Memory B cell (primary cell): ENCODE data around the gene SIGLEC8.
"Not testable (repeated sequence)": the region's sequence is repeated elsewhere in the genome, so short reads cannot be mapped to it uniquely, and the experiment has no call there.

ENCODE experiments used
- ATAC-seq: fragments of 150-1000 bp; cut with Tn5 transposase; 2 replicates; pipeline ENCODE4 v1.10.0; 2021; ENCODE audit warnings: low read depth, mild to moderate bottlenecking, moderate library complexity
- DNase-seq, 2 donors: peaks; one replicate each; pipeline ENCODE4 v3.0.0; 2022; ENCODE audit warnings: low spot score in 2 of 2
- H3K27ac Mint-ChIP-seq: one replicate; pipeline ENCODE4 v1.8.0; 2022; ENCODE audit warnings: mild to moderate bottlenecking, moderate library complexity, mixed read lengths
- H3K27me3 Mint-ChIP-seq: one replicate; pipeline ENCODE4 v1.8.0; 2022; ENCODE audit warnings: mixed read lengths
- H3K36me3 Mint-ChIP-seq: one replicate; pipeline ENCODE4 v1.8.0; 2022; ENCODE audit warnings: mild to moderate bottlenecking, mixed read lengths
- H3K4me1 Mint-ChIP-seq: one replicate; pipeline ENCODE4 v1.8.0; 2022; ENCODE audit warnings: mixed read lengths
- H3K4me3 Mint-ChIP-seq: one replicate; pipeline ENCODE4 v1.8.0; 2022; ENCODE audit warnings: mild to moderate bottlenecking, moderate library complexity, mixed read lengths
- H3K9me3 Mint-ChIP-seq: one replicate; pipeline ENCODE4 v1.8.0; 2022; ENCODE audit warnings: mixed read lengths

SIGLEC8 gene

GRCh38 chr19:51417810-51418157 is 40.5 kb downstream of the SIGLEC8 start:
- Mint-ChIP-seq H3K27ac (peak overlapping the region; percentile 91), H3K36me3 (peaks cover 15% of the 10 kb centered on the region)

DNA sequence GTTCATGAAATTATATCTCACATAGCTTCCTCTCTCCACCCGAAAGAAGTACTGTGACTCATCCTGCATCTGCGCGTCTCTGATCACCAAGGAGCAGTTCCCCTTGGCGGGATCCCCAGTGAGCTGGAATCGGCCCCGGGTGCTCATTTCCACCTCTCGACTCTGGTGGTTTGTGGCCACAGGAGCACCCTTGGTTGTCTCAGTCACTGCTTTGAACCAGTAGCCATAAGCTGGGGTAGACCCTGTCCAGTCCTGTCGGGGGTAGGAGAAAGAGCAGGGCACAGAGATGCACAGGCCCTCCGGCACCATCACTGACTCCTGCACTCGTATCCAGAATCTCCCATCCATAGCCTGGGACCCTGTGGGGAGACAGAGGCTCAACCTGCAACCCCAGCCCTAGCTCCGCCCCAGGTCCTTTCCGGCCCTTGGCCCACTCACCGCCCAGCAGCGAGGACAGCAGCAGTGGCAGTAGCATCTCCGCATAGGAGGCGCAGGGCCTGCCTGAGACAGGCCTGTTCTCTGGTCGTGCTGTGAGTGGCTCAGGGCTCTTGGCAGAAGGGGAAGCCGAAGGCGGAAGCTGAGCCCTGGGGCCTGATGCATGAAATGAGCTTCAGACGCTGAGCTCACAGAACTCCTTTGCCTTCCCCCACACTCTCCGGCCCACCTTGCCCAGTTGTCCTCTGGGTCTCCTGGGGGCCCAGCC is 41.0 kb downstream of the SIGLEC8 start, which contains the start of gene SIGLEC10:
Gene SIGLEC10 (minus strand): TSS at position 536 of the 703 bp plus-strand sequence. CDS start 61 bp downstream, at position 475.
- Mint-ChIP-seq H3K27me3 (no peaks in the 10 kb centered on the region), H3K36me3 (peaks cover 16% of the 10 kb centered on the region), H3K4me3 (peak within 1 kb of the TSS; percentile 95), H3K9me3 (no peaks in the 10 kb centered on the region), H3K27ac (peak within 1 kb of the TSS; percentile 91), H3K4me1 (peaks cover 21% of the 10 kb centered on the region)
- ATAC-seq, result peak; percentile 94
- DNase-seq, result peak; percentile 71 to 77

More at GRCh38 chr19:51417810-51418157, 40.5 kb downstream of the SIGLEC8 start:
- DNase-seq (no peak), ATAC-seq (peak; percentile 60)
- H3K9me3 Mint-ChIP-seq, result no peaks in the 10 kb centered on the region
- H3K4me3 Mint-ChIP-seq, result peak overlapping the region; percentile 95
- H3K4me1 Mint-ChIP-seq, result peaks cover 21% of the 10 kb centered on the region
- no peaks in the 10 kb centered on the region for H3K27me3 Mint-ChIP-seq

- DNase-seq, H3K27me3 Mint-ChIP-seq, ATAC-seq, H3K9me3 Mint-ChIP-seq: not testable (repeated sequence)
- peak overlapping the region; percentile 95 for H3K4me3 Mint-ChIP-seq
- peaks cover 19% of the 10 kb centered on the region for H3K36me3 Mint-ChIP-seq
- H3K27ac Mint-ChIP-seq, result peak overlapping the region; percentile 74
- peaks cover 22% of the 10 kb centered on the region for H3K4me1 Mint-ChIP-seq
These were observed 41.8 kb downstream of the SIGLEC8 start for GRCh38 chr19:51416422-51416821.

GRCh38 chr19:51415187-51415586 is 43.1 kb downstream of the SIGLEC8 start:
- H3K4me3 Mint-ChIP-seq, result no peak overlapping the region
- no peaks in the 10 kb centered on the region for H3K27me3 Mint-ChIP-seq
- H3K9me3 Mint-ChIP-seq, result no peaks in the 10 kb centered on the region
- H3K36me3 Mint-ChIP-seq, result peaks cover 24% of the 10 kb centered on the region
- H3K27ac Mint-ChIP-seq, result no peak overlapping the region
- no peak for DNase-seq
- H3K4me1 Mint-ChIP-seq, result peaks cover 22% of the 10 kb centered on the region
- no peak for ATAC-seq

- DNase-seq (no peak), ATAC-seq (no peak)
- H3K4me1 Mint-ChIP-seq, result peaks cover 24% of the 10 kb centered on the region
- no peaks in the 10 kb centered on the region for H3K27me3 Mint-ChIP-seq
- no peaks in the 10 kb centered on the region for H3K9me3 Mint-ChIP-seq
- H3K27ac Mint-ChIP-seq, result no peak overlapping the region
- peaks cover 24% of the 10 kb centered on the region for H3K36me3 Mint-ChIP-seq
- no peak overlapping the region for H3K4me3 Mint-ChIP-seq
These were observed 47.1 kb downstream of the SIGLEC8 start for GRCh38 chr19:51410950-51411748.

DNA sequence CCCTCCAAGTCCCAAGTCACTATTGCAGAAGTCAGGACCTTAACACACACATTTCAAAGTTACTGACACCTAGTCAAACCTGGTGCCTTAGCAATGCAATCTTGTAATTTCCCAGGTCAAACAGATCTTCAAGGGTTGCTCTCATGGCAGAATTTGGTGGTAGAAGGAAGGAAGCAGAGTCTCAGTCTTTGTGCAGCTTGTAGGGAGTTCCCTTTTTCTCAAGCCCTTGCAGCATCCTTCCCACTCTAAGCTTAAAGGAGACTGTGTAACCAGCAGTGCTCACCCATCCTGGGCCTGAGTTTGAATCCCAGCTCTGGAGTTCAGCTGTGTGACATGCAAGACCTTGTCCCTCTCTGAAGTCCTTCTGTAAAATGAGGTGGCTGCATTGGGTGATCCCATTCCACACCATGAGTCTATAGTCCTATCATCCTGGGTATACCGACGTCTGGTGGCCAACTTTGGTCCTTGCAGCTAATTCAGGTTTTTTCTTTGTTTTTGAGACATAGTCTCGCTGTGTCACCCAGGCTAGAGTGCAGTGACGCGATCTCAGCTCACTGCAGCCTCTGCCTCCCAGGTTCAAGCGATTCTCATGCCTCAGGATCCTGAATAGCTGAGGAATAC is 50.6 kb downstream of the SIGLEC8 start:
- Mint-ChIP-seq H3K27me3 (no peaks in the 10 kb centered on the region), H3K4me3 (no peak overlapping the region), H3K36me3 (peaks cover 9% of the 10 kb centered on the region), H3K27ac (peak overlapping the region; percentile 16), H3K4me1 (peaks cover 17% of the 10 kb centered on the region), H3K9me3 (no peaks in the 10 kb centered on the region)
- DNase-seq (peak in 1 of 2 donors; percentile 42), ATAC-seq (peak; percentile 88)

- Mint-ChIP-seq H3K4me3 (no peak overlapping the region), H3K4me1 (peaks cover 3% of the 10 kb centered on the region), H3K9me3 (peaks cover 6% of the 10 kb centered on the region), H3K36me3 (peaks cover 4% of the 10 kb centered on the region), H3K27me3 (no peaks in the 10 kb centered on the region), H3K27ac (no peak overlapping the region)
- DNase-seq, result no peak
- ATAC-seq, result no peak
These were observed 56.1 kb downstream of the SIGLEC8 start for GRCh38 chr19:51402117-51402516.
